Left ventricle myocardium inferior (tissue), 1 donor: ENCODE results near the gene CHST8. TPM values are rescaled to one million over a fixed set of nuclear protein-coding genes. Genes with fewer than 3 reads are reported as not detected.

Source experiments
- DNase-seq: peaks from one replicate; pipeline ENCODE4 v3.0.0-alpha.2; 2020
- H3K27ac ChIP-seq: fragments of 200-600 bp; replicated peaks from 2 replicates; pipeline ENCODE4 v1.8.0; 2021
- H3K27me3 ChIP-seq: fragments of 200-600 bp; 2 replicates; pipeline ENCODE4 v1.8.0; 2021; ENCODE audit warnings: low read depth
- H3K36me3 ChIP-seq: fragments of 200-600 bp; 2 replicates; pipeline ENCODE4 v1.8.0; 2021
- H3K4me1 ChIP-seq: fragments of 200-600 bp; 2 replicates; pipeline ENCODE4 v1.8.0; 2021
- H3K4me3 ChIP-seq: fragments of 200-600 bp; 2 replicates; pipeline ENCODE4 v1.8.0; 2021; ENCODE audit warnings: mild to moderate bottlenecking, moderate library complexity
- H3K9me3 ChIP-seq: fragments of 200-600 bp; replicated peaks from 2 replicates; pipeline ENCODE4 v1.8.0; 2021
- CTCF ChIP-seq: fragments of 200-600 bp; IDR thresholded peaks from 2 replicates; pipeline ENCODE4 v1.8.0; 2021; ENCODE audit warnings: antibody characterized with exemption, mild to moderate bottlenecking, borderline replicate concordance
- intact Hi-C: fragments of 100-400 bp; cut with micrococcal nuclease; formaldehyde crosslinking; loops from one replicate; pipeline ENCODE4 v1.11.0; 2022
- total RNA-seq: library from RNA; stranded (reverse); fragmentation: NEBNext Ultra II Directional; extraction: Animal tissue kit (Norgen Biotek cat#: 25700); gene quantifications from one replicate; pipeline ENCODE4 v1.2.1, GENCODE V29; 2021
- donor health status: DM: no; HTN: yes; CAD: no; lungs with severe emphysema.

CHST8 gene
- total RNA-seq, 1 donor from 2014 or later = 0.14 TPM

DNA sequence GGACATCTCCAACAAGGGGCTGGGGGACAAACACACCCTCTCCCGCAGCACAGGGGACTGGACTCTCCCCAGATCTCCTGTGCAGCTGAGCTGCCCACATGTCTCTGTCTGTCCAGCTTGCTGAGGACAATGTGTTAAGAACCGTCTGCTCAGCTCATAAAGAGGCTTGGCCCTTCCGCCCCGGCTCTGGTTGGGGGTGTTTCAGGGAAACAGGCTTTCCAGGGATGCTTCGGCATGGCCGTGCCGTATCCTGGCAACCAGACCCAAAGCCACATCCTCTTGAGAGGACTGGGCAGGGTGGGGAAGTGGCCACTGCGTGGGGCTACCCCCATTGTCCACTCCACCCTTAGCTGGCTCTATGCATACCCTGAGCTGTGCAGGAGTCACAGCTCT is 41.1 kb upstream of the CHST8 start:
- peaks cover 47% of the 10 kb centered on the region for H3K27me3 ChIP-seq
- H3K27ac ChIP-seq = no peak overlapping the region
- TF ChIP-seq CTCF = no peak
- no peaks in the 10 kb centered on the region for H3K4me1 ChIP-seq
- no peak overlapping the region for H3K4me3 ChIP-seq
- DNase-seq = no peak
- no peaks in the 10 kb centered on the region for H3K36me3 ChIP-seq
- intact Hi-C loops = no loop called here
- H3K9me3 ChIP-seq = peaks cover 16% of the 10 kb centered on the region

DNA sequence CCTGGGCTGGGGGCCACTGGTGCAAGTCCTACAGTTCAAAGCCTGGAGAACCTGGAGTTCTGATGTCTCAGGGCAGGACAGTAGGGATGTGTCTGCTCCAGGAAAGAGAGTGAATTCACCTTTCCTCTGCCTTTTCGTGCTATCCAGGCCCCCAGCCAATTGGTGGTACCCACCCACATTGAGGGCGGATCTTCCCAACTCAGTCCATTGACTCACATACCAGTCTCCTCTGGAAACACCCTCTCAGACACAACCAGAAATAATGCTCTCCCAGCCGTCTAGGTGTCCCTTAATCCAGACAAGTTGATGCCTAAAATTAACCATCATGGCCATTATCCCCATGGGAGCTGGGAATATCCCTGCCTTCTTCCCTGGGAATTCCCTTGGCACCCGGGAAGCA is 38.8 kb upstream of the CHST8 start:
- DNase-seq = no peak
- Histone ChIP-seq H3K9me3 (peaks cover 13% of the 10 kb centered on the region), H3K36me3 (no peaks in the 10 kb centered on the region), H3K27me3 (peaks cover 47% of the 10 kb centered on the region), H3K4me1 (no peaks in the 10 kb centered on the region), H3K27ac (no peak overlapping the region), H3K4me3 (no peak overlapping the region)
- intact Hi-C loops = no loop called here
- TF ChIP-seq CTCF = no peak

- H3K4me3 ChIP-seq = no peak overlapping the region
- DNase-seq = no peak
- H3K9me3 ChIP-seq = peaks cover 49% of the 10 kb centered on the region
- H3K4me1 ChIP-seq = no peaks in the 10 kb centered on the region
- intact Hi-C loops = no loop called here
- no peak overlapping the region for H3K27ac ChIP-seq
- peaks cover 12% of the 10 kb centered on the region for H3K27me3 ChIP-seq
- H3K36me3 ChIP-seq = no peaks in the 10 kb centered on the region
- TF ChIP-seq CTCF = no peak
Observed at GRCh38 chr19:33587150-33587549, 34.6 kb upstream of the CHST8 start.

GRCh38 chr19:33590224-33590623 is 31.5 kb upstream of the CHST8 start:
- intact Hi-C loops = no loop called here
- TF ChIP-seq CTCF = no peak
- no peak overlapping the region for H3K27ac ChIP-seq
- H3K9me3 ChIP-seq = peaks cover 58% of the 10 kb centered on the region
- DNase-seq = no peak
- H3K36me3 ChIP-seq = no peaks in the 10 kb centered on the region
- H3K27me3 ChIP-seq = peaks cover 4% of the 10 kb centered on the region
- H3K4me1 ChIP-seq = no peaks in the 10 kb centered on the region
- no peak overlapping the region for H3K4me3 ChIP-seq

DNA sequence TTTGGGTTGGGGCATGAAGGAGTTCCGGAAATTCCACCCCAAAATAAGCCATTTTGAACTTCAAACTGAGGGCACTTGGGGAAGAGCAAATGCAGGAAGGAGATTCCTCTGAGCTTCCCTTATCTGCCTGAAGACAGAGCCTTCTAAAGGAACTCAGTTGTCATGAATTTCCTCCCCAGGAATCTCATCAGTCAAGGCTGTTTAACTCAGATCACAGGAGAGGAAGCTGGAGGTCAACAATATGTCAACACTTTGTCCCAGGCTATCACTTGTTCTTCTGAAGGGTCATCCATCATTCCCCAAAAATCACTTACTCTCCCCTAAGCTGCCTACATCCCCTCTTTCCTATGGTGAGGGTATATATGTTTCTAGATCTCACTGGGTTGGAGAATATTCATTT is 26.0 kb upstream of the CHST8 start:
- H3K36me3 ChIP-seq = no peaks in the 10 kb centered on the region
- TF ChIP-seq CTCF = no peak
- H3K27ac ChIP-seq = no peak overlapping the region
- intact Hi-C loops = no loop called here
- no peaks in the 10 kb centered on the region for H3K4me1 ChIP-seq
- H3K27me3 ChIP-seq = peaks cover 37% of the 10 kb centered on the region
- H3K9me3 ChIP-seq = peaks cover 32% of the 10 kb centered on the region
- no peak overlapping the region for H3K4me3 ChIP-seq
- DNase-seq = no peak

GRCh38 chr19:33601583-33601982 is 20.2 kb upstream of the CHST8 start:
- Histone ChIP-seq H3K27ac (no peak overlapping the region), H3K36me3 (no peaks in the 10 kb centered on the region), H3K4me3 (no peak overlapping the region), H3K4me1 (no peaks in the 10 kb centered on the region), H3K27me3 (peaks cover 51% of the 10 kb centered on the region), H3K9me3 (peaks cover 47% of the 10 kb centered on the region)
- no peak for TF ChIP-seq CTCF
- no peak for DNase-seq
- intact Hi-C loops = no loop called here
